H1 (cell line): ENCODE measurements around the gene MT1G. TPM values are rescaled to one million over a fixed set of nuclear protein-coding genes. Genes with fewer than 3 reads are reported as not detected.

Experiments
- CTCF ChIA-PET: fragments of 300-600 bp; sonication (Branson Sonifier 250); formaldehyde crosslinking; loops from one replicate; lab custom pipeline; 2021; ENCODE audit not compliant: partially characterized antibody; lab: Charles Lee
- POLR2A ChIA-PET: fragments of 300-600 bp; sonication (Branson Sonifier 250); formaldehyde crosslinking; loops from one replicate; lab custom pipeline; 2021; ENCODE audit warnings: inconsistent platforms; ENCODE audit not compliant: partially characterized antibody; lab: Charles Lee
- DNase-seq, 2 experiments: peaks; one replicate each; pipeline versions ENCODE4 v3.0.0 to v3.0.0-alpha.2; 2010 to 2022; ENCODE audit warnings: low spot score in 2 of 2, low read depth in 1 of 2, mixed read lengths in 1 of 2
- FAIRE-seq: peaks from 2 replicates; lab custom pipeline; 2011; peaks lifted over from hg19 to GRCh38; lab: Jason Lieb, UNC
- H2AFZ ChIP-seq: 2 replicates; pipeline ENCODE4 v1.8.1; 2012; ENCODE audit warnings: low read length, inconsistent platforms
- H2AK5ac ChIP-seq: 2 replicates; pipeline ENCODE4 v1.6.1; 2013; ENCODE audit warnings: low read depth, low read length
- H2BK120ac ChIP-seq: replicated peaks from 2 replicates; pipeline ENCODE3; 2013; ENCODE audit warnings: low read depth, low read length, inconsistent platforms
- H2BK12ac ChIP-seq: 2 replicates; pipeline ENCODE4 v1.6.1; 2013; ENCODE audit warnings: low read depth, low read length
- H2BK15ac ChIP-seq: 2 replicates; pipeline ENCODE4 v1.6.1; 2013; ENCODE audit warnings: low read length
- H2BK20ac ChIP-seq: 2 replicates; pipeline ENCODE4 v1.6.1; 2013; ENCODE audit warnings: low read length
- H2BK5ac ChIP-seq: 2 replicates; pipeline ENCODE4 v1.6.1; 2013; ENCODE audit warnings: low read depth, low read length
- H3K14ac ChIP-seq: 2 replicates; pipeline ENCODE4 v1.6.1; 2013; ENCODE audit warnings: inconsistent platforms; ENCODE audit not compliant: insufficient read length
- H3K18ac ChIP-seq: 2 replicates; pipeline ENCODE4 v1.6.1; 2013; ENCODE audit warnings: low read length; ENCODE audit errors: extremely low read depth
- H3K23ac ChIP-seq: 2 replicates; pipeline ENCODE4 v1.6.1; 2013; ENCODE audit warnings: inconsistent platforms; ENCODE audit not compliant: insufficient read length
- H3K23me2 ChIP-seq: 2 replicates; pipeline ENCODE4 v1.6.1; 2013; ENCODE audit warnings: low read depth, low read length
- H3K27ac ChIP-seq: 2 replicates; pipeline ENCODE4 v1.6.1; 2011; ENCODE audit warnings: low read depth, low read length, inconsistent platforms
- H3K27me3 ChIP-seq, 4 experiments: replicated peaks in 1 of 4; 1 replicate in 1 of 4; 2 replicates in 3 of 4; pipeline versions ENCODE4 v1.6.1 to v1.8.1; 2011 to 2013; ENCODE audit warnings: low read length in 3 of 4, mild to moderate bottlenecking in 3 of 4, inconsistent platforms in 2 of 4, mixed read lengths in 2 of 4, moderate library complexity in 1 of 4; ENCODE audit not compliant: control insufficient read depth in 3 of 4, insufficient read depth in 3 of 4; ENCODE audit errors: extremely low read depth in 1 of 4
- H3K36me3 ChIP-seq, 4 experiments: 2 replicates each; pipeline versions ENCODE4 v1.6.1 to v1.8.1; 2011 to 2013; ENCODE audit warnings: mild to moderate bottlenecking in 4 of 4, low read length in 3 of 4, moderate library complexity in 2 of 4, control low read depth in 1 of 4, inconsistent platforms in 1 of 4; ENCODE audit not compliant: insufficient read depth in 4 of 4, control insufficient read depth in 2 of 4
- H3K4ac ChIP-seq: replicated peaks from 2 replicates; pipeline ENCODE3; 2013; ENCODE audit warnings: low read length, low read depth, mixed read lengths, inconsistent platforms; ENCODE audit not compliant: insufficient read length
- H3K4me1 ChIP-seq, 4 experiments: replicated peaks in 1 of 4; 1 replicate in 1 of 4; 2 replicates in 3 of 4; pipeline versions ENCODE4 v1.6.1 to v1.8.1; 2011 to 2013; ENCODE audit warnings: low read length in 3 of 4, inconsistent platforms in 2 of 4, mixed read lengths in 1 of 4; ENCODE audit not compliant: insufficient read depth in 4 of 4, control insufficient read depth in 3 of 4
- H3K4me2 ChIP-seq, 2 experiments: 2 replicates each; pipeline versions ENCODE4 v1.6.1 to v1.8.1; 2011 to 2013; ENCODE audit warnings: low read depth in 2 of 2, low read length in 2 of 2, control low read depth in 1 of 2, inconsistent platforms in 1 of 2, mild to moderate bottlenecking in 1 of 2; ENCODE audit not compliant: insufficient read depth in 1 of 2
- H3K4me3 ChIP-seq, 4 experiments: fragments of 200-600, 300-600 bp in 1 of 4; sonication (generic), shearing (Covaris generic), sonication (Bioruptor Twin) in 1 of 4; 2 replicates each; pipeline versions ENCODE4 v1.5.1 to v1.8.1; 2011 to 2016; ENCODE audit warnings: low read length in 4 of 4, low read depth in 3 of 4, control low read depth in 2 of 4, inconsistent platforms in 2 of 4, mild to moderate bottlenecking in 2 of 4, mixed read lengths in 1 of 4, moderate library complexity in 1 of 4; ENCODE audit not compliant: insufficient read depth in 2 of 4; ENCODE audit errors: extremely low read depth in 1 of 4
- H3K56ac ChIP-seq: replicated peaks from 2 replicates; pipeline ENCODE3; 2013; ENCODE audit warnings: low read depth, mild to moderate bottlenecking, mixed read lengths, low read length, inconsistent platforms; ENCODE audit not compliant: insufficient read length
- H3K79me1 ChIP-seq: 2 replicates; pipeline ENCODE4 v1.6.1; 2013; ENCODE audit warnings: low read depth, low read length, control low read depth
- H3K79me2 ChIP-seq, 2 experiments: 2 replicates each; pipeline versions ENCODE4 v1.6.1 to v1.8.1; 2012 to 2013; ENCODE audit warnings: low read length in 2 of 2, mild to moderate bottlenecking in 2 of 2, inconsistent platforms in 1 of 2; ENCODE audit not compliant: insufficient read depth in 2 of 2, control insufficient read depth in 1 of 2
- H3K9ac ChIP-seq, 4 experiments: replicated peaks in 1 of 4; 1 replicate in 1 of 4; 2 replicates in 3 of 4; pipeline versions ENCODE4 v1.6.1 to v1.8.1; 2011 to 2013; ENCODE audit warnings: low read depth in 3 of 4, low read length in 3 of 4, control low read depth in 2 of 4, mild to moderate bottlenecking in 2 of 4, moderate library complexity in 2 of 4, inconsistent platforms in 1 of 4; ENCODE audit errors: extremely low read depth in 1 of 4
- H3K9me3 ChIP-seq, 2 experiments: 2 replicates each; pipeline versions ENCODE4 v1.6.1 to v1.8.1; 2012 to 2013; ENCODE audit warnings: mild to moderate bottlenecking in 2 of 2, moderate library complexity in 2 of 2, control low read depth in 1 of 2, inconsistent platforms in 1 of 2, low read depth in 1 of 2, low read length in 1 of 2, mixed read lengths in 1 of 2; ENCODE audit not compliant: insufficient read depth in 2 of 2
- H4K20me1 ChIP-seq, 2 experiments: replicated peaks in 1 of 2; 2 replicates each; pipeline versions ENCODE3 to v1.8.1; 2011 to 2013; ENCODE audit warnings: inconsistent platforms in 2 of 2, low read length in 2 of 2, mild to moderate bottlenecking in 1 of 2; ENCODE audit not compliant: insufficient read depth in 2 of 2, control insufficient read depth in 1 of 2
- H4K5ac ChIP-seq: 2 replicates; pipeline ENCODE4 v1.6.1; 2013; ENCODE audit warnings: low read length, low read depth, mixed read lengths, inconsistent platforms; ENCODE audit not compliant: insufficient read length
- H4K8ac ChIP-seq: 2 replicates; pipeline ENCODE4 v1.8.0; 2013; ENCODE audit warnings: mild to moderate bottlenecking, moderate library complexity, low read length, inconsistent platforms; ENCODE audit not compliant: insufficient read depth; ENCODE audit errors: extremely low read depth
- H4K91ac ChIP-seq: replicated peaks from 2 replicates; pipeline ENCODE3; 2013; ENCODE audit warnings: low read length, mixed read lengths, inconsistent platforms; ENCODE audit not compliant: insufficient read length
- BCL11A ChIP-seq, 2 experiments: IDR thresholded peaks; one replicate each; pipeline ENCODE4 v1.6.1; 2011; ENCODE audit warnings: low read depth in 2 of 2, low read length in 2 of 2, mild to moderate bottlenecking in 2 of 2
- CHD1 ChIP-seq: IDR thresholded peaks from 2 replicates; pipeline ENCODE4 v1.6.1; 2012; ENCODE audit warnings: low read depth, low read length, improper control_type of control experiment
- EP300 ChIP-seq, 2 experiments: IDR thresholded peaks; 1 replicate in 1 of 2; 2 replicates in 1 of 2; pipeline ENCODE4 v1.6.1; 2011 to 2012; ENCODE audit warnings: low read depth in 2 of 2, low read length in 2 of 2, mild to moderate bottlenecking in 2 of 2, borderline replicate concordance in 1 of 2, inconsistent platforms in 1 of 2, moderate library complexity in 1 of 2
- YY1 ChIP-seq: IDR thresholded peaks from 2 replicates; pipeline ENCODE4 v1.6.1; 2011; ENCODE audit warnings: low read depth, mild to moderate bottlenecking, low read length
- WGBS, 2 experiments: shearing (Covaris generic) in 1 of 2; methylation state at CpG; one replicate each; pipeline versions ENCODE4 v1.1.6 to v1.1.7; 2013 to 2015; ENCODE audit warnings: low lambda C conversion rate in 2 of 2, mixed read lengths in 2 of 2, inconsistent platforms in 1 of 2, low coverage in 1 of 2, missing lambda C conversion rate in 1 of 2; ENCODE audit not compliant: insufficient replicate concordance in 2 of 2, insufficient coverage in 1 of 2, insufficient read length in 1 of 2; ENCODE audit errors: extremely low coverage in 1 of 2, missing lambda C conversion rate in 1 of 2; 5-methylcytosine and 5-hydroxymethylcytosine counted together
- polyA plus RNA-seq, 7 experiments: library from polyadenylated mRNA; depleted of rRNA in 3 of 7; stranded (reverse) in 5 of 7; unstranded in 2 of 7; fragments of >200 nt in 5 of 7; fragments of 200-250 nt in 2 of 7; gene quantifications; 1 replicate in 5 of 7; 2 replicates in 1 of 7; 4 replicates in 1 of 7; pipeline versions ENCODE4 v1.2.1 to v1.2.3, GENCODE V29; 2011 to 2013; ENCODE audit warnings: missing spikeins in 2 of 7, mixed read lengths in 2 of 7
- total RNA-seq: library from RNA; stranded (reverse); fragmentation: NEBNext Ultra II Directional; extraction: Animal tissue kit (Norgen Biotek cat#: 25700); gene quantifications from 2 replicates; pipeline ENCODE4 v1.2.1, GENCODE V29; 2021

MT1G gene
- total and polyA plus RNA-seq, 2 of the 8 experiments (the other 6 are each of a cell fraction or from before 2014, with no cell fraction given) = 17.7 to 515 TPM

DNA sequence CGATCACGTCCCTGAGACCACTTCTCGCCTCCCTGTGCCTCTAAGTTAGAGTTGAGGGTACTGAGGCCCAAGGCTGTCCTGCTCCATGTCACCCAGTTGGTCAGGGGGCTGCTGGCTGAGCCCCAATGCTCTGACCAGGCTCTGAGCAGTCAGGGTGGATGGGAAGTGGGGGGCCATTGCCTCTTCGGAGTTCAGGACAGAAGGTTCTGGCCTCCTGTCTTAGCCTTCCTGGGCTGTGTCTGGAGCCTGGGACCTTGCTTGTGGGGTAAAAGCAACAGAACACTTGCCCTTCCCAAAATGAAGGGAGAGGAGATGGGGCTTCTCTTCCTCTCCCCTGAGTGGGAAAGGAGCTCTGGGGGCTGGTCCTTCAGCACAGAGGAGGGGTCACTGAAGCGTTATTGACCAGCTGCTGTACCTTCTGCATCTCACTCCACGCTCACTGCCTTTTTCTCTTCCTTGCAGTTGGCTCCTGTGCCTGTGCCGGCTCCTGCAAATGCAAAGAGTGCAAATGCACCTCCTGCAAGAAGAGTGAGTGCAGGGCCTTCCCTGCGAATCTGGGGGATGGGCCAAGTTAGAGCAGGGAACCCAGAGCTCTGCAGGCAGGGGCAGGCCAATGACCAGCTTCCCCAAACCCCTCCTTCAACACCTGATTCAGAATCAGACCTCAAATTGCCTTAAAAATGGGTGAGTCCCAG is 15.0 kb upstream of the MT1G start:
- 27% methylated on average over 8 of the region's 8 CpGs; no CpG with 5 or more reads in 1 of the 2 experiments for WGBS, 2 experiments
- Histone ChIP-seq H2BK15ac (peak overlapping the region; percentile 99), H4K8ac (no peak overlapping the region), H3K4me2 (peak overlapping the region; percentile 97 to 100), H3K18ac (peak overlapping the region; percentile 84), H3K36me3 (peaks cover 0 to 3% (median 0%) of the 10 kb centered on the region in 4 experiments; a peak in 1 of 8 replicates), H2BK5ac (no peak overlapping the region; the same call in 1 of the 2 replicates), H3K4me3 (peak overlapping the region; percentile 57 to 77 (median 69)), H3K56ac (no peak overlapping the region), H3K27ac (no peak overlapping the region), H3K4me1 (peaks cover 0 to 19% (median 8%) of the 10 kb centered on the region in 4 experiments; a peak in 6 of 7 replicates), H3K9ac (peak overlapping the region in 2 of 4 experiments; percentile 7 to 79; a peak in 2 of 7 replicates), H3K4ac (peak overlapping the region; percentile 53), H3K9me3 (no peaks in the 10 kb centered on the region), H3K79me1 (no peaks in the 10 kb centered on the region; the same call in 1 of the 2 replicates), H2BK120ac (no peak overlapping the region), H3K23me2 (peaks cover 10% of the 10 kb centered on the region), H2AFZ (peak overlapping the region; percentile 60; the same call in 1 of the 2 replicates)
- FAIRE-seq = no peak
- POLR2A ChIA-PET = interaction anchor here (0.6 to 12.9 kb wide), 15 partner anchors 9 to 164 kb away, joined by 3 to 205 read pairs (median 5); partner anchors contain the start of genes MT1E, MT1F, MT1G and MT1H
- TF ChIP-seq EP300 (IDR thresholded peaks at IDR 0.05; ENCODE audit: borderline replicate concordance in 1 of 2, low read depth in 2 of 2, low read length in 2 of 2) (no peak), CHD1 (no peak), YY1 (no peak), BCL11A (IDR thresholded peaks at IDR 0.05; ENCODE audit: low read depth in 2 of 2, low read length in 2 of 2) (no peak)
- TF ChIP-seq, all 59 proteins: peak for 0
- H2BK20ac ChIP-seq = no peak overlapping the region
- H4K20me1 ChIP-seq = peaks cover 0 to 1% of the 10 kb centered on the region in 2 experiments
- CTCF ChIA-PET = interaction anchor here (0.8 to 4.5 kb wide), 9 partner anchors 11 to 168 kb away, joined by 3 to 37 read pairs (median 3); no protein-coding TSS in a partner anchor
- peak overlapping the region; percentile 75; the same call in 1 of the 2 replicates for H2BK12ac ChIP-seq
- H2AK5ac ChIP-seq = peak overlapping the region; percentile 18; the same call in 1 of the 2 replicates
- H3K14ac ChIP-seq = no peak overlapping the region
- peak overlapping the region; percentile 79 for H4K91ac ChIP-seq
- H4K5ac ChIP-seq = no peak overlapping the region
- DNase-seq = no peak
- no peak overlapping the region for H3K23ac ChIP-seq
- H3K27me3 ChIP-seq = peaks cover 0 to 35% (median 20%) of the 10 kb centered on the region in 4 experiments; a peak in 5 of 7 replicates
- no peaks in the 10 kb centered on the region for H3K79me2 ChIP-seq
